Cerebellar nuclear complex (tissue), 1 donor: ENCODE measurements around the gene C1QTNF2.
"Not testable (repeated sequence)": the region's sequence is repeated elsewhere in the genome, so short reads cannot be mapped to it uniquely, and the experiment has no call there.

Experiments
- DNase-seq, 2 experiments: peaks; one replicate each; lab custom pipeline; 2025; lab: John Stamatoyannopoulos, UW

Gene C1QTNF2

GRCh38 chr5:160341309-160341870, 29.0 kb downstream of the C1QTNF2 start:
- no peak for DNase-seq

GRCh38 chr5:160340513-160340912, 29.9 kb downstream of the C1QTNF2 start:
- not testable (repeated sequence) for DNase-seq

- DNase-seq, result peak; percentile 61 to 89
Observed at GRCh38 chr5:160339406-160340130, 30.9 kb downstream of the C1QTNF2 start.

GRCh38 chr5:160334716-160335115, 35.7 kb downstream of the C1QTNF2 start:
- not testable (repeated sequence) for DNase-seq

- no peak for DNase-seq
Observed at GRCh38 chr5:160333721-160334120, 36.7 kb downstream of the C1QTNF2 start.

GRCh38 chr5:160330212-160330611, 40.2 kb downstream of the C1QTNF2 start:
- no peak for DNase-seq

- DNase-seq, result no peak
Observed at GRCh38 chr5:160327818-160328217, 42.6 kb downstream of the C1QTNF2 start.

GRCh38 chr5:160326981-160327380, 43.4 kb downstream of the C1QTNF2 start:
- DNase-seq, result no peak

- no peak for DNase-seq
Observed at GRCh38 chr5:160325716-160326115, 44.7 kb downstream of the C1QTNF2 start.

- no peak for DNase-seq
Observed at GRCh38 chr5:160324886-160325285, 45.5 kb downstream of the C1QTNF2 start.

- DNase-seq, result no peak
Observed at GRCh38 chr5:160318409-160318808, 52.0 kb downstream of the C1QTNF2 start.

GRCh38 chr5:160317434-160317833, 53.0 kb downstream of the C1QTNF2 start:
- no peak for DNase-seq

- DNase-seq, result no peak
Observed at GRCh38 chr5:160315968-160316367, 54.5 kb downstream of the C1QTNF2 start.

GRCh38 chr5:160312960-160313727, 57.3 kb downstream of the C1QTNF2 start:
- DNase-seq, result no peak

GRCh38 chr5:160312134-160312959, 58.1 kb downstream of the C1QTNF2 start, which contains the start of gene CCNJL:
Gene CCNJL, minus strand, starts transcription at chr5:160312564. Its CDS starts 641 bp downstream, at chr5:160311923.
- DNase-seq, result peak; percentile 36 to 45

- DNase-seq, result no peak
Observed at GRCh38 chr5:160311491-160312133, 58.8 kb downstream of the C1QTNF2 start.

GRCh38 chr5:160310552-160311295, 59.7 kb downstream of the C1QTNF2 start:
- peak in 1 of 2 experiments; percentile 20 for DNase-seq

GRCh38 chr5:160310140-160310539, 60.3 kb downstream of the C1QTNF2 start:
- DNase-seq, result peak; percentile 62 to 63

GRCh38 chr5:160306696-160307095, 63.7 kb downstream of the C1QTNF2 start:
- no peak for DNase-seq

GRCh38 chr5:160305319-160305718, 65.1 kb downstream of the C1QTNF2 start:
- DNase-seq, result no peak

GRCh38 chr5:160303690-160304089, 66.7 kb downstream of the C1QTNF2 start:
- DNase-seq, result no peak
